Gastrocnemius medialis (tissue), 4 donors: ENCODE measurements around the gene PPP1R16B. TPM values are rescaled to one million over a fixed set of nuclear protein-coding genes. Genes with fewer than 3 reads are reported as not detected.
"Not testable (repeated sequence)": the region's sequence is repeated elsewhere in the genome, so short reads cannot be mapped to it uniquely, and the experiment has no call there.

Experiments
- ATAC-seq, 2 donors: fragments of 150-250 bp; one replicate each; pipeline ENCODE4 v1.9.1; 2016
- DNase-seq, 2 donors: peaks; one replicate each; pipeline ENCODE4 v3.0.0-alpha.2; 2019
- H3K27ac ChIP-seq, 4 donors: fragments of 200-600 bp; sonication (generic); 1 replicate in 1 of 4; 2 replicates in 3 of 4; pipeline ENCODE4 v1.5.1; 2016 to 2018; ENCODE audit warnings: mild to moderate bottlenecking in 2 of 4, moderate library complexity in 1 of 4
- H3K27me3 ChIP-seq, 3 donors: fragments of 200-600 bp; sonication (generic) in 2 of 3; 1 replicate in 1 of 3; 2 replicates in 2 of 3; pipeline versions ENCODE4 v1.5.1 to v1.6.0; 2016 to 2019; ENCODE audit warnings: mild to moderate bottlenecking in 1 of 3, moderate library complexity in 1 of 3
- H3K36me3 ChIP-seq, 2 donors: fragments of 200-600 bp; sonication (generic) in 1 of 2; one replicate each; pipeline ENCODE4 v1.5.1; 2017 to 2018
- H3K4me1 ChIP-seq, 2 donors: fragments of 200-600 bp; sonication (generic) in 1 of 2; one replicate each; pipeline ENCODE4 v1.5.1; 2016 to 2017; ENCODE audit warnings: mild to moderate bottlenecking in 2 of 2
- H3K4me3 ChIP-seq, 4 donors: fragments of 200-600 bp; sonication (generic) in 3 of 4; 1 replicate in 1 of 4; 2 replicates in 3 of 4; pipeline ENCODE4 v1.5.1; 2016 to 2019; ENCODE audit warnings: mild to moderate bottlenecking in 2 of 4
- H3K9me3 ChIP-seq, 3 donors: fragments of 200-600 bp; sonication (generic) in 2 of 3; 1 replicate in 1 of 3; 2 replicates in 2 of 3; pipeline ENCODE4 v1.5.1; 2016 to 2019
- POLR2A ChIP-seq, 2 donors: fragments of 450-650 bp; IDR thresholded peaks; one replicate each; pipeline ENCODE4 v1.6.1; 2017; ENCODE audit warnings: antibody characterized with exemption in 2 of 2, mild to moderate bottlenecking in 2 of 2, moderate library complexity in 2 of 2
- in situ Hi-C, 4 donors: fragments of 200-750 bp; cut with MboI; loops; one replicate each; pipeline versions ENCODE4 v1.15.0 to v1.8.0; 2017; ENCODE audit warnings: low sequenced_read_pairs in 4 of 4
- intact Hi-C: fragments of 100-400 bp; cut with DNase I; formaldehyde crosslinking; loops from one replicate; pipeline ENCODE4 v1.15.1; 2023; ENCODE audit warnings: low total_unique reads
- total RNA-seq, 4 donors: library from RNA; depleted of rRNA; stranded (reverse); fragments of >200 nt; gene quantifications; one replicate each; pipeline versions ENCODE4 v1.1.0 to v1.2.3, GENCODE V29; 2016
- TF ChIP-seq, protein P1 (sequence below), 5 experiments: fragments of 450-650 bp in 3 of 5; fragments of 200-600 bp in 2 of 5; sonication (generic) in 2 of 5; IDR thresholded peaks in 4 of 5; conservative IDR thresholded peaks in 1 of 5; 1 replicate in 4 of 5; 2 replicates in 1 of 5; pipeline ENCODE4 v1.5.1; 2016 to 2019; ENCODE audit warnings: antibody characterized with exemption in 5 of 5, mild to moderate bottlenecking in 3 of 5, moderate library complexity in 3 of 5

The PPP1R16B gene
- total RNA-seq, 4 donors from 2014 or later = 0.16 to 2.4 (median 0.59) TPM

DNA sequence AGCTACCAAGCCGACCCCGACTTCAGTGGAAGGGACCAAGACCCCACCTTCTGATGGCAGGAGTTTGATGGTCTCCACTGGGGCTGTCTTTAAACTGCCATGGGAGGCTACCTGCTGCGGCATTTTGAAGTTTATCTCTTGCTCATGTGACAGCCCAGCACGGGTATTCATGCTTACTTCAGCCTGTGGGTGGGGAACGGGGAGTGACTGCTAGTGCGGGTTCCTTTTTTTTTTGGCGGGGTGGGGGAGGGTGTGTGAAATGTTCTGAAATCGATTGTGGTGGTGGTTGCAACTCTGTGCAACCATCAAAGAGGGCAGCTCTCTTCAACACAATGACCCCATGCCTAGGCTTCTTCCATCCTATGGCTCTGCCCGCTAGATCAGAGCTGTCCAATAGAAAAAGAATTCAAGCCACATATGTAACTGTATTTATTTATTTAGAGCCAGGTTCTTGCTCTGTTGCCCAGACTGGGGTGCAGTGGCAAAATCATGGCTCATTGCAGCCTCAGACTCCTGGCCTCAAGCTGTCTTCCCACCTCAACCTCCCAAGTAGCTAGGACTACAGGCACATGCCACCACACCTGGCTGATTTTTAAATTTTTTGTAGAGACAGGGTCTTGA is 53.7 kb downstream of the PPP1R16B start:
- Histone ChIP-seq H3K9me3 (no peaks in the 10 kb centered on the region), H3K27me3 (no peaks in the 10 kb centered on the region), H3K4me3 (no peak overlapping the region), H3K27ac (no peak overlapping the region), H3K4me1 (no peaks in the 10 kb centered on the region), H3K36me3 (no peaks in the 10 kb centered on the region)
- DNase-seq (no peak), ATAC-seq (no peak)
- in situ Hi-C loops = no loop called here
- intact Hi-C loops = no loop called here
- no peak for TF ChIP-seq POLR2A (IDR thresholded peaks at IDR 0.05)
- TF ChIP-seq, protein P1, sequence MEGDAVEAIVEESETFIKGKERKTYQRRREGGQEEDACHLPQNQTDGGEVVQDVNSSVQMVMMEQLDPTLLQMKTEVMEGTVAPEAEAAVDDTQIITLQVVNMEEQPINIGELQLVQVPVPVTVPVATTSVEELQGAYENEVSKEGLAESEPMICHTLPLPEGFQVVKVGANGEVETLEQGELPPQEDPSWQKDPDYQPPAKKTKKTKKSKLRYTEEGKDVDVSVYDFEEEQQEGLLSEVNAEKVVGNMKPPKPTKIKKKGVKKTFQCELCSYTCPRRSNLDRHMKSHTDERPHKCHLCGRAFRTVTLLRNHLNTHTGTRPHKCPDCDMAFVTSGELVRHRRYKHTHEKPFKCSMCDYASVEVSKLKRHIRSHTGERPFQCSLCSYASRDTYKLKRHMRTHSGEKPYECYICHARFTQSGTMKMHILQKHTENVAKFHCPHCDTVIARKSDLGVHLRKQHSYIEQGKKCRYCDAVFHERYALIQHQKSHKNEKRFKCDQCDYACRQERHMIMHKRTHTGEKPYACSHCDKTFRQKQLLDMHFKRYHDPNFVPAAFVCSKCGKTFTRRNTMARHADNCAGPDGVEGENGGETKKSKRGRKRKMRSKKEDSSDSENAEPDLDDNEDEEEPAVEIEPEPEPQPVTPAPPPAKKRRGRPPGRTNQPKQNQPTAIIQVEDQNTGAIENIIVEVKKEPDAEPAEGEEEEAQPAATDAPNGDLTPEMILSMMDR (IDR thresholded peaks at IDR 0.05 in 4 of 5, conservative IDR thresholded peaks at IDR 0.05 in 1 of 5) = no peak

DNA sequence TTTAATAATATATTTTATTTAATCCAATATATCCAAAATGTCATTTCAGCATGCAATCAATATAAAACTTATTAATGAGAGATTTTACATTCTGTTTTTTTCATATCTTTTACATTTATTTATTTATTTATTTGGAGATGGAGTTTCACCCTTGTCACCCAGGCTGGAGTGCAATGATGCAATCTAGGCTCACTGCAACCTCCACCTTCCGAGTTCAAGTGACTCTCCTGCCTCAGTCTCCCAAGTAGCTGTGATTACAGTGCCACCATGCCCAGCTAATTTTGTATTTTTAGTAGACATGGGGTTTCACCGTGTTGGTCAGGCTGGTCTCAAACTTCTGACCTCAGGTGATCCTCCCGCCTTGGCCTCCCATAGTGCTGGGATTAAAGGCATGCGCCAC is 54.4 kb downstream of the PPP1R16B start:
- DNase-seq, H3K27ac ChIP-seq, H3K4me1 ChIP-seq, H3K27me3 ChIP-seq, H3K4me3 ChIP-seq, H3K9me3 ChIP-seq, ATAC-seq, in situ Hi-C loops, H3K36me3 ChIP-seq, intact Hi-C loops: not testable (repeated sequence)

DNA sequence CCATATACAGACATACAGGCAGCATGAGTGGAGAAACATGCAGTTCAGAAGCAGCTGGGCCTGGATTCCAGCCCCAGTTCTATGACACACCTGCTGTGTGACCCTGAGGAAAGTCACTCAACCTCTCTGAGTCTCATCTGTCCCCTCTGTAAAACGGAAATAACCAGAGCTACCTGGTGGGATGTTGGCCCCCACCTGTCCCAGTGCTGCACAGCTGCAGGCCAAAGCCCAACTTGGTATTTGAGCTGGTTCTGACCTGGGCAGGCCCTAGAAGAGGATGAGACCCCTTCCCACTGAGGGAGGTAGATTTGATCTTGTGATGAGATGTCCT is 55.5 kb downstream of the PPP1R16B start:
- intact Hi-C loops (no loop called here), in situ Hi-C loops (no loop called here)
- Histone ChIP-seq H3K4me3 (no peak overlapping the region), H3K36me3 (no peaks in the 10 kb centered on the region), H3K9me3 (no peaks in the 10 kb centered on the region), H3K27me3 (no peaks in the 10 kb centered on the region), H3K4me1 (no peaks in the 10 kb centered on the region), H3K27ac (no peak overlapping the region)
- no peak for TF ChIP-seq POLR2A (IDR thresholded peaks at IDR 0.05)
- TF ChIP-seq, protein P1 (IDR thresholded peaks at IDR 0.05 in 4 of 5, conservative IDR thresholded peaks at IDR 0.05 in 1 of 5) = no peak
- DNase-seq (no peak), ATAC-seq (no peak)

DNA sequence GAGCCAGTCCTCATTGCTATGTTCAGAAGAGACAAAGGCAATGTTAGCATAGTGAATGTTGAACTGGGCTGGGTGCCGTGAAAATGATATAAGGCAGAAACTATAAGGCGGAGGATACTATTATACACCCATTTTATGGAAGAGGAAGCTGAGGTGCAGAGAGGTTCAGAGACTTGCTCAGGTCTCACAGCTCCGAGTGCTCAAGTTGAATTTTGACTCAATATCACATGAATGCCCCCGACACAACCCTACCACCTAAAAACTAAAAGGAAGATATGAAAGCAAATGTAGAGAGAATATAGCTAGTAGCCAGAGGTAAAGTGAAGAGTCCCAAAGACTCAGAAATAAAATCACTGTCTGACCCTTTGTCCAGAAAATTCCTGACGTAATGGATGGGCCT is 56.7 kb downstream of the PPP1R16B start:
- no peak for ATAC-seq
- no peaks in the 10 kb centered on the region for H3K27me3 ChIP-seq
- H3K27ac ChIP-seq = no peak overlapping the region

DNA sequence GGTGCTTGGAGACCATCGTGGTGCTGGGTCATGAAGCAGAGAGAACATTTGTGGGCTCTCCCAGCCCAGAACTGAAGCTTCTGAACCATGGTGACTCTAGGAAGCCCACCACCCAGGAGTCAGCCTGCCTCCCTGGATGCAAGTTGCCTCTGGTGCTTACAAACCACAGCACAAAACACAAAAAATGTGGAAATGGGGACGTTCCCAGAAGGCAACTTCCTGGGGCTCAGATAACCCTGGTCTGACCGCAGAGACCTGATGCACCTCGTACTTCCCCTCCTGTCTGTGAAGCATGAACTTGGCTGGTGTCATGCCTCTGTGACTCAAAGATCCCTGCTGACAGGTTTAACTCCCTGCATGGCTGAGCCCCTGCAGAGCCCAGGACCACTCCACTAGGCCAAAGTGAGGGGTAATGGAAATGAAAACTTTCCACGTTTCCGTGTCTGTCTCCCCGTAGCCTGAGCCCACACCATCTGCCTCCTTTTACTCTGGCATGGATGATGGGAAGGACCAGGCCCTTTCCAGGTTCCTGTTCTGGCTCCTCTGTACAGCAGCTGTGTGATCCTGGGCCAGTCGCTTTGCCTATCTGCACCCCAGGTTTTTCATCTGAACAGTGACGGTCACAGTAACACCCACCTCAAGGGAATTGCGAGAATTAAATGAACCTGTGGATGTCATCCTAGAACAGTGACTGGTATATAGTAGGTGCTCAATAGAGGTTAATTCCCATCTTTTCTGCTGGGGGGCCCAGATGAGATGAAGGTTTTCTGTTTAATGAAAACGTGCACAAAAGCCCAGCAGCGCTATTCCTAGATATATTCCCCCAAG is 57.7 kb downstream of the PPP1R16B start:
- intact Hi-C loops (no loop called here), in situ Hi-C loops (no loop called here)
- H3K9me3 ChIP-seq = no peaks in the 10 kb centered on the region
- H3K36me3 ChIP-seq = no peaks in the 10 kb centered on the region
- DNase-seq (no peak), ATAC-seq (no peak)
- H3K4me1 ChIP-seq = no peaks in the 10 kb centered on the region
- no peak overlapping the region for H3K4me3 ChIP-seq
- TF ChIP-seq, protein P1 (IDR thresholded peaks at IDR 0.05 in 4 of 5, conservative IDR thresholded peaks at IDR 0.05 in 1 of 5) = no peak
- TF ChIP-seq POLR2A (IDR thresholded peaks at IDR 0.05) = no peak
- no peak overlapping the region for H3K27ac ChIP-seq
- H3K27me3 ChIP-seq = no peaks in the 10 kb centered on the region

More for the DNA sequence above, 56.7 kb downstream of the PPP1R16B start:
- Histone ChIP-seq H3K4me1 (no peaks in the 10 kb centered on the region), H3K36me3 (no peaks in the 10 kb centered on the region), H3K4me3 (no peak overlapping the region), H3K9me3 (no peaks in the 10 kb centered on the region)
- intact Hi-C loops (no loop called here), in situ Hi-C loops (no loop called here)
- no peak for DNase-seq
- TF ChIP-seq POLR2A (IDR thresholded peaks at IDR 0.05) = no peak
- TF ChIP-seq, protein P1 (IDR thresholded peaks at IDR 0.05 in 4 of 5, conservative IDR thresholded peaks at IDR 0.05 in 1 of 5) = no peak
